GM18907 (cell line): ENCODE results near the gene GPC5.

Experiments
- ATAC-seq: cut with Tn5 transposase; IDR thresholded peaks from one replicate; pipeline ENCODE4 v1.9.1; 2021; ENCODE audit warnings: mild to moderate bottlenecking, moderate library complexity; ENCODE audit not compliant: unreplicated experiment

GPC5 gene

GRCh38 chr13:91588541-91588940, 190.1 kb downstream of the GPC5 start:
- no peak for ATAC-seq

DNA sequence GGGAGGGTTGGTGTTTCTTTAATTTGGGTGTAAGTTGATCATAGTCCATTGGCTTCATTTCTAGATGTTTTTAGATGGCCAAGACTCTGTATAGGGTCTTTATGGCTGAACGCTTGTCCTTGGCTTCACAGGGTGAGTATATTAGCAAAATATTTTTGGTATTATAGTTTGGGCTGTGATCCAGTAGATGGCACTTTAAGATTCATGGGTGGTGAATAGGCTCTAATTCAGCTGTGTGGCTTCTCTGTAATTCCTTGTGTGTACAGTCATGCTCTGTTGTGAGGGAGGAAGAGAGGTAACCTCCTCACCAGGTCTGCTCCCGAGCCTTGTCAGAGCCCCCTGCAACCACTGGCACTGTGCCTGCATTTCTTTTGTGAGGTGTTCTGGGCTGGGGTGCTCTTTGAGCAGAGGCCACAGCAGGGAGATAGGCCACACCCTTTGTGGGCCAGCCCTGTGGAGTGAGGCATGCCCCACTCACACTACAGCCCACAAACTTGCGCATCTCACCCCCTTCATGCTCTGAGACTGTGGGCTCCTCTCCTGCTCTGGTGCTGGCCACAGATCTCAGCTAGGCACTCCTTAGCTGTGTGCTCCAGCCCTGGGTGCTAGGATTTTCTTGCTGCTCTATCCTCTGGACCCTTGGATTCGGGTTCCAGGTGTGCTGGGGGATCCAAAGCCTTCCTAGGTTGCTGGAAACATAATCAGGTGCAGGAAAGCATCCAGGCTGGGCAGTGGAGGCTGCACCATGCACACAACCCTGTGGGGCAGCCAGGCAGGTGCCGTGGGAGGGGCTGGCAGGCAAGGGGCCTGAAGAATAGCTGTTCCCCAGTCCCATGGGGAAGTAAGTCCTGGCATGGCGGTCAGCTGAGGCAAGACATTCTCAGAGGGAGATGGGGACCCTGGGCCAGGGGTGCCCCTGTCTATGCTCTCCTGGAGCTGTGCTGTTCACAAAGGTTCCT, 193.9 kb downstream of the GPC5 start:
- ATAC-seq = no peak

DNA sequence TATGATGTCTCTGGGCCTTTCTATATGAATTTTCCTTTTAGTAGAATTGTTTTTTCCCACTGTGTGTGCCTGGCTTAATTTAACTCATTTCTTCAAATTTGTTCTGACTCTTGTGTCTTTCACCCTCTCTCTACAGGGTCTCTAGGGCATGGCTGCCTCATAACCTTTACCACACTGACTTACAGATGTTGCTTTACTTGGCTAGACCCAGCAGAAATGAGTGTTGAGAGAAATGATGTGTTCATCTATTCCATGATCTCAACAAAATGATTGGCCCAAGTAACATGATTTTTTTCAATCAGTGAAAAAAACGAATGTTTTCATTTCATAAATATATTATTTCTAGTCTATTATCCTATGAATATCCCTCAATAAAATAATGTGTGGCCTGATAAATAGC, 195.0 kb downstream of the GPC5 start:
- ATAC-seq = no peak

DNA sequence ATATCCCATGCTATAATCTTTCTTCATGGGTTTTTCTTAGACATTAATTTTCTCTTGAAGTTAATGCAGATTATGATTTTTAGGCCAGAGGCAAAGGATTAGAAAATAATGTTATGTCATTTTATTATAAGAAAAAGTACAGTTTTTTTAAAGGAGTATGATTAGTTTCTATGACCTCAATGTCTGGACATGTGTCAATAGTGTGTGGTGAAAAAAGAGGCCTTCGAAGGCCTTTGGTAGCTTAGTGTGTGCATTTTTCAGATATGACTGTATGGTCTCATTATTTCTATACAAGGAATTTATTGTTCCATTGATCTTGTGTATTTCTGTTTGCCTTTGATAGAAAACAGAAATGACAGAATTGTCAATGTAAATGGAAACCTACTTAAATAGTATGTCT, 195.6 kb downstream of the GPC5 start:
- ATAC-seq = no peak

DNA sequence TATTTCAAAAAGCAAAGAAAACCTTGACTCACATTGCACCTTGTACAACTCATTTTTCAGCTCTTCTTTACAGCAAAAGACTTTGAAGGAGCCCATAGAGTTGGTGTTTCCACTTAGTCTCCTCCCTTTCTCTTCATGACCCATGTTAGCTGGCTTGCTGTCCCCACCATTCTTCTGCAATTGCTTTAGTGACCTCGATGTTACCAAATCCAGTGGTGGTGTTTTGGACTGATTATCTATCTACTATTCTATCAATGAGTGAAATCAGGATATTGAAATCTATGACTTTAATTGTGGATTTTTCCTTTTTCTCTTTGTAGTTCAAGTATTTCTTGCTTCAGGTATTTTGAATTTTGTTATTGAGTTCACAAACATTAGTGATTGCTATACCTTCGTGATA, 197.3 kb downstream of the GPC5 start:
- no peak for ATAC-seq

DNA sequence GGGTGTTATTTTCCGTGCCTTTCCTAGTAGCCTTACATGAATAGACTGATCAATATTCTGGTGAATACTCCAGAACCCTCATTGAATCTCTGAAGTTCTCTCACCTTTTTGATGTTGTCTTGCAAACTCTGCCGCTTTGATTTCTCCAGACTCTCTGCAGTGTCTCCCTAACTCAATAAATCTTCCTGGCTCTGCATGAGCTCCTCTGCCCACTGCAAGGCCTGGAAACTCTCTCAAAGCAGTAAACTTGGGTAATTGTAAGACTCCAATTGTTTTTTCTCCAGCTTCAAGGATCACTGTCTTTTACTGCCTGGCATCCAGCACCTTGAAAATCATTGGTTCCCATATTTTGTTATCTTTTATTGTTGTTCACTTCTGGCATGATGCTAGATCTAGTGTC, 198.4 kb downstream of the GPC5 start:
- no peak for ATAC-seq

- ATAC-seq = no peak
Observed at GRCh38 chr13:91598655-91599054, 200.2 kb downstream of the GPC5 start.

- ATAC-seq = no peak
Observed at GRCh38 chr13:91601273-91601672, 202.9 kb downstream of the GPC5 start.

GRCh38 chr13:91601807-91602206, 203.4 kb downstream of the GPC5 start:
- ATAC-seq = no peak

GRCh38 chr13:91609353-91609752, 210.9 kb downstream of the GPC5 start:
- ATAC-seq = no peak

DNA sequence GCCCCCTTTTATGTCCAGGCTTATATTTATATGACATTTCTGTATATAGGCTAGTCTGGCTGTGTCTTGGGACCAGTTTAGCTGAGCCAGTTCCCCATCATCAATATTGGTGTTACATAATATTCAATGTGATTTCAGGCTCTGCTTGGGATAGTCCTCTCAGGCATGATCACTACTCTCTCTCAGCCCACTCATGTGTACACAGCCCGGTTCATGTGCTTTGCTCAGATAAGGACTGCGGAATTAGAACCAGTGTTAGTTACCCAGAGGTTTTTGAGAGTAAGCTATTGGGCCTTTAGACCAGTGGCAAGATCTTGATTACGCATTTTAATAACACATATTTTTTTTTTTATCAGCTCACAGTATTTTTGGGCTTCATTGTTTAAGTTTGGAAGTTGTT, 219.9 kb downstream of the GPC5 start:
- no peak for ATAC-seq

- ATAC-seq = no peak
Observed at GRCh38 chr13:91620670-91621141, 222.3 kb downstream of the GPC5 start.

- ATAC-seq = no peak
Observed at GRCh38 chr13:91621161-91621560, 222.7 kb downstream of the GPC5 start.

DNA sequence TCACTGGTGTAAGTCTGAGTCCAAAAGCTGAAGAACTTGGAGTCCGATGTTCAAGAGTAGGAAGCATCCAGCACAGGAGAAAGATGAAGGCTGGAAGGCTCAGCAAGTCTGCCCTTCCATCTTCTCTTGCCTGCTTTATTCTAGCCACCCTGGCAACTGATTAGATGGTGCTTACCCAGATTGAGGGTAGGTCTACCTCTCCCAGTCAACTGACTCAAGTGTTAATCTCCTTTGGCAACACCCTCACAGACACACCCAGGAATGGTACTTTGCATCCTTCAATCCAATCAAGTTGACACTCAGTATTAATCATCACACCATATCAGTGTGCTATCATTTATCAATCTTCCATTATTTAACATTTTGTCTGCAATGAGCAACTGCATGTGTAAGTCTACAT, 223.5 kb downstream of the GPC5 start:
- ATAC-seq = no peak

DNA sequence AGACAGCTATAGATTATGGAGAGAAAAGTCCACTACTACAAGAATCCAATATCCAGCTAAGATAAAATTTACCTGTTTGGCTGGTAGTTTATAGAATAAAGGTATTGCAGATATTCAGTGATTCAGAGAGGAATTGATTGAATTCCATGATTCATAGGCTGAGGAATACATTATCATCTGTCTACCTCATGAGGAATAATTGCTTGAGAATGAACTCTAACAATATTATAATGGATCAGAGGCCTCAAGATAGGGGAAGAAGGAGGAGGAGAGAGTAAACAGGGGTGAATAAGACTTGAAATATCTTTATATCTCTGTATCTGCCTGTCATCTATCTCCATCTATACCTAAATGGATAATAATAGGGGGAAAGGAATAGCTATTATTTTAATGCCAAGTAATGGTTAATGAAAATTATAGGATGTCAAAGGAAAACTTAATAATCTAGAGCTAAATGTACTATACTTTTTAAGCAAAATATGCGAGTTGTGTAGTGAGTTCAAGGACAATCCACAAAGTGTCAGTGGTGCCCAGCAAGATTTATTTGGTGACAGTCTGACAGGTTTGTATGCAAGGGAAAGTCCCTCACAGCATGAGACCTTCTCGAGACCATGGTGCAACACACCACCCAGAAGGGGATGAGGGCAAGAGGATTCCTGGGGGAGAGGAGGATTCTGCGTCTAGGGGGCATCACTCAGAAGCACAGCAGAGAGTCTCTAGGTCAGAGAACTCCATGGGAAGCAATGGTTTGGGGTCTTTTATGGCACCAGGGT, 224.5 kb downstream of the GPC5 start:
- no peak for ATAC-seq

GRCh38 chr13:91627952-91628739, 229.7 kb downstream of the GPC5 start:
- no peak for ATAC-seq

- no peak for ATAC-seq
Observed at GRCh38 chr13:91630946-91631345, 232.5 kb downstream of the GPC5 start.

GRCh38 chr13:91632086-91632485, 233.7 kb downstream of the GPC5 start:
- no peak for ATAC-seq

DNA sequence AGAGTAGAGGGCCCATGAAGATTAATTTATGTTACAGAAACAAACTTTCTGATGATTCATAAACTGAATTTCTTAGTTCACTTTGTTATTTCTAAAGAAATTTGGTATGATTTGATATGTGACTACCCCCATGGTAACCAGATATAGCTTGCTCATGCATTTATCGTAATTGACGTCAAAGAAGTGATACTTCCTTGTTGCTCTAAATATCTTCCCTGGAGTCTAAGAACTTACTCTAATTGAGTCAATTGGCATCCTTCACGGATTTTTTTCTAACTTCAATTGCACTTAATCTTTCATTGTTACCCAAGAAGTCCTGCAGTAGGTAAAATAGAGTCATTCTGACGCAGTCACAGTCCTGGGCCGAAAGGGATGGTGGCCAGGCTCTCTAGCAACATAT, 240.9 kb downstream of the GPC5 start:
- ATAC-seq = no peak

GRCh38 chr13:91643394-91643793, 245.0 kb downstream of the GPC5 start:
- ATAC-seq = no peak

- no peak for ATAC-seq
Observed at GRCh38 chr13:91644806-91645205, 246.4 kb downstream of the GPC5 start.
